ENCODE data around the gene C16orf74.

- TF ChIP-seq EZH2 (IDR thresholded peaks at IDR 0.05; ENCODE audit: insufficient read depth, poor library complexity, severe bottlenecking) (no peak), EZH2phosphoT487 (IDR thresholded peaks at IDR 0.05; ENCODE audit: insufficient read depth, low read depth) (no peak)
Observed at GRCh38 chr16:85668676-85669424, 82.0 kb downstream of the C16orf74 start.

Measured in GM23248 (cell line).